ENCODE measurements around the gene XDH. TPM values are rescaled to one million over a fixed set of nuclear protein-coding genes. Genes with fewer than 3 reads are reported as not detected.

Gene XDH
- total RNA-seq, 1 donor from 2014 or later, result 1.0 TPM

DNA sequence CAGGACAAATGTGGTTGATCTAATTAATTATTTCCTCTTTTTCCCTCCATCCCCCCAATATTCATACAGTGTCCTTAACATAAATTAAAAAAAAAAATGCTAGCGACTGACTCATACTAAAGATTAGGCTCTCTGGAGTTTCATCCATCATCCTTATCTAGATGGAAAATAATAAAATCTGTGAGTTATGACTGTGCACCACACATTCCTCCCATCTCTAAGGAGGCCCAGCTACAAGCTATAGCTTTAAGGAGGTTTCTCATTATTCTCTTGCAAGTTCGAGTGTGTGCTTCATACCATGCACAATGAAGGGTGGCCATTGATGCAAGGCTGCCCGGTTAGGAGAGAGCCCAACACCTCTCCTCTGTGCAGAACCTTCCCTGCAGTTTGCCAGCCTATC lies 77.3 kb downstream of the XDH start:
- Mint-ChIP-seq H3K9me3 (ENCODE audit: unreplicated experiment) (no peaks in the 10 kb centered on the region), H3K36me3 (ENCODE audit: low read depth, unreplicated experiment) (no peaks in the 10 kb centered on the region), H3K27ac (ENCODE audit: unreplicated experiment) (no peak overlapping the region), H3K4me3 (ENCODE audit: unreplicated experiment) (no peak overlapping the region), H3K4me1 (ENCODE audit: unreplicated experiment) (peaks cover 1% of the 10 kb centered on the region), H3K27me3 (ENCODE audit: unreplicated experiment) (peaks cover 4% of the 10 kb centered on the region)
- TF ChIP-seq, protein P1, sequence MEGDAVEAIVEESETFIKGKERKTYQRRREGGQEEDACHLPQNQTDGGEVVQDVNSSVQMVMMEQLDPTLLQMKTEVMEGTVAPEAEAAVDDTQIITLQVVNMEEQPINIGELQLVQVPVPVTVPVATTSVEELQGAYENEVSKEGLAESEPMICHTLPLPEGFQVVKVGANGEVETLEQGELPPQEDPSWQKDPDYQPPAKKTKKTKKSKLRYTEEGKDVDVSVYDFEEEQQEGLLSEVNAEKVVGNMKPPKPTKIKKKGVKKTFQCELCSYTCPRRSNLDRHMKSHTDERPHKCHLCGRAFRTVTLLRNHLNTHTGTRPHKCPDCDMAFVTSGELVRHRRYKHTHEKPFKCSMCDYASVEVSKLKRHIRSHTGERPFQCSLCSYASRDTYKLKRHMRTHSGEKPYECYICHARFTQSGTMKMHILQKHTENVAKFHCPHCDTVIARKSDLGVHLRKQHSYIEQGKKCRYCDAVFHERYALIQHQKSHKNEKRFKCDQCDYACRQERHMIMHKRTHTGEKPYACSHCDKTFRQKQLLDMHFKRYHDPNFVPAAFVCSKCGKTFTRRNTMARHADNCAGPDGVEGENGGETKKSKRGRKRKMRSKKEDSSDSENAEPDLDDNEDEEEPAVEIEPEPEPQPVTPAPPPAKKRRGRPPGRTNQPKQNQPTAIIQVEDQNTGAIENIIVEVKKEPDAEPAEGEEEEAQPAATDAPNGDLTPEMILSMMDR (IDR thresholded peaks at IDR 0.05; ENCODE audit: unreplicated experiment), result no peak
- DNase-seq (ENCODE audit: low spot score), result no peak

DNA sequence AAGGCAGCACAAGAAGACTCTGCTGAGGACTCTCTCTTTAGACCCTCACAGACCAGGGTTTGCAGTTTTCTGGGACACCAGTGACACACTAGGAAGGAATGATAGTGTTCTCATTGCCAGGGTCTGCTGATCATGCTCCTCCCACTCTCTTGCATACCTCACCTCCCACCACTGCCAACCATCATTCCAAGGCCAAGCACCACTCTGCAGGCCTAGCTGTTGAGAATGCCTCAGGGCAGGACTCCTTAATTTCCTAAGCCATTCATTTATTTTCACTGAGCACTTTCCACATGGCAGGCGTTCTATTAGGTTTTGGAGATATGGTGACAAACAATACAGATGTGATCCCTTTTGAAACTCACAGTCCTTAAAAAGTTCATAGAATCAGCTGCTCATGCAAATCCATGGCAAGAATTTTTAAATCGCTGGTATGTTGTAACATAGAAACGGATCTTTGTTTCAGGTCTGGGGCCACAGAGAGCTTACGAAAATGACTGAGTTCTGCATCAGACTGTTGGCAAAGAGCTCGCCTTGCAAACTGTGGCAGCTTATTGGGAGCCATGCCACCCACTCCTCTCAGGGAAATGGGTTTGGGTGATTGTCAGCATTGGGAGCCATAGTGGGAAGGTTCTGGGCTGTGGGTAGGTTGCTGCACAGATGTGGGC lies 78.5 kb downstream of the XDH start:
- H3K27me3 Mint-ChIP-seq (ENCODE audit: unreplicated experiment), result peaks cover 4% of the 10 kb centered on the region
- H3K36me3 Mint-ChIP-seq (ENCODE audit: low read depth, unreplicated experiment), result no peaks in the 10 kb centered on the region
- H3K9me3 Mint-ChIP-seq (ENCODE audit: unreplicated experiment), result no peaks in the 10 kb centered on the region
- H3K4me1 Mint-ChIP-seq (ENCODE audit: unreplicated experiment), result peaks cover 6% of the 10 kb centered on the region
- no peak overlapping the region for H3K4me3 Mint-ChIP-seq (ENCODE audit: unreplicated experiment)
- no peak overlapping the region for H3K27ac Mint-ChIP-seq (ENCODE audit: unreplicated experiment)
- TF ChIP-seq, protein P1 (IDR thresholded peaks at IDR 0.05; ENCODE audit: unreplicated experiment), result no peak
- DNase-seq (ENCODE audit: low spot score), result no peak

DNA sequence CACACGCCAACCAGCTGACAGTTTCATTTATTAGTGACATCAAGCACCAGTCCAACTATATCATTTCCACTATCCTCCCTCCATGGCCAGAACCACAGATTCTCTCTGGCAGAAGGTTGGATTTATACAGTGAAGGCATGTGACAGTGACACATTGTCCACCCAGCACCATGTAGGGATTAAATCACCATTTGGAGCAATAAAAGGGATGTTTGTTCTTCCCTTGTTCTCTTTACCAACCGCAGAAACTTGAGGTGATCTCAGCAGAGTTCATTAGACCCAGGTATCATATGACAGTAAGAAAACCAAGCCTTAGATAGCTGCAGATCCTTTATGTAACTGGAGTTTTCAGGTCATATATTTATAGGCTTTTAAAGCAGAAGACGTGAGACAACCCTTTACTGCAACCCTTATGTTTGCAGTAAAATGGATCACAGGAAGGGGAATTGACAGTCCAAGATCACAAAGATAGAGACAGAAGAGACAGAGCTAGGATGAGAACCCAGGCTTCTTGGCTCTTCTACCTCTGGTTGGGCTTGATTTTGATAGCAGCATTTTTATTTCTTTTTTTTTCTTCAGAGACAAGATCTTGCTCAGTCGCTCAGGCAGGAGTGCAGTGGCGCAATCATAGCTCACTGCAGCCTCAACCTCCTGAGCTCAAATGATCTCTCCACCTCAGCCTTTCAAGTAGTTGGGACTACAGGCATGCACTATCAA lies 80.1 kb downstream of the XDH start:
- Mint-ChIP-seq H3K27ac (ENCODE audit: unreplicated experiment) (no peak overlapping the region), H3K4me3 (ENCODE audit: unreplicated experiment) (no peak overlapping the region)

DNA sequence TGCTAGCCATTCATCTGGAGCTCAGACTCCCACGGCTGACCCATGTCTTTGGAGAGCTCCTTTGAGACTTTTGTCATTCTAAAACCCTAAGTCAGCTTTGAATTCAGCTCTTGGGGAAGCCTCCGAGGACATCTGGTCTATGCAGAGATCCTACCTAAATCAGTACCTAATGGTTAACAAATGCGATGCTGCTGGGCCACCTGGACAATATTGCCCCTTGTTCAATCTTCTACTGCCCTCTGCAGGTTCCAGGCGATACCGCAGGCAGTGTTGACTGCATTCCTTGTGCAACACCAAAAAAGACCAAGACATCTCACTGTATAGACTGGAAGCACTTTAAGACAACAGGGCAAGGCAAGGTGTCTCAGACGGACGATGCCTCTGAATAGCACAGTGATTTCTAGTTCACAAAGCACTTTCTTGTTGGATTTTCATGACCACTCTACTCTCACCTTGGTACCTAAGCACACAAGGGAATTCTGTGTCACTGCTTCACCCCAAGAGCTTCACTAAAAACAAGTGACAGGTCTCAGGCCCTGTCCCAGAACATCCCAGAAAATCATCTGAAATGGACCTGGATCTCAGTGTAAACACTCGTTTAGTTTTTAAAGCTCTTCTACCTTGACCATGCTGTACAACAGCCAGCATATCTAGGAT lies 80.9 kb downstream of the XDH start:
- H3K27me3 Mint-ChIP-seq (ENCODE audit: unreplicated experiment), result no peaks in the 10 kb centered on the region
- H3K9me3 Mint-ChIP-seq (ENCODE audit: unreplicated experiment), result no peaks in the 10 kb centered on the region
- H3K27ac Mint-ChIP-seq (ENCODE audit: unreplicated experiment), result no peak overlapping the region
- H3K4me1 Mint-ChIP-seq (ENCODE audit: unreplicated experiment), result peaks cover 11% of the 10 kb centered on the region
- no peaks in the 10 kb centered on the region for H3K36me3 Mint-ChIP-seq (ENCODE audit: low read depth, unreplicated experiment)
- DNase-seq (ENCODE audit: low spot score), result peak; percentile 84
- TF ChIP-seq, protein P1 (IDR thresholded peaks at IDR 0.05; ENCODE audit: unreplicated experiment), result peak; percentile 75
- no peak overlapping the region for H3K4me3 Mint-ChIP-seq (ENCODE audit: unreplicated experiment)

More for the DNA sequence above, 80.1 kb downstream of the XDH start:
- Mint-ChIP-seq H3K9me3 (ENCODE audit: unreplicated experiment) (no peaks in the 10 kb centered on the region), H3K4me1 (ENCODE audit: unreplicated experiment) (peaks cover 8% of the 10 kb centered on the region), H3K36me3 (ENCODE audit: low read depth, unreplicated experiment) (no peaks in the 10 kb centered on the region), H3K27me3 (ENCODE audit: unreplicated experiment) (peaks cover 4% of the 10 kb centered on the region)
- TF ChIP-seq, protein P1 (IDR thresholded peaks at IDR 0.05; ENCODE audit: unreplicated experiment), result no peak
- no peak for DNase-seq (ENCODE audit: low spot score)
